Transverse colon (tissue), 4 donors: Measurements from ENCODE around the gene TMEM170B.

ENCODE experiments used
- CTCF ChIP-seq, 5 experiments: fragments of 200-600 bp in 3 of 5; fragments of 450-650 bp in 2 of 5; sonication (generic) in 3 of 5; IDR thresholded peaks; 1 replicate in 2 of 5; 2 replicates in 3 of 5; pipeline ENCODE4 v1.5.1; 2016 to 2017; ENCODE audit warnings: antibody characterized with exemption in 5 of 5, inconsistent platforms in 3 of 5, mild to moderate bottlenecking in 2 of 5, moderate library complexity in 1 of 5
- EP300 ChIP-seq: sonication (generic); formaldehyde crosslinking; IDR thresholded peaks from one replicate; pipeline ENCODE4 v1.6.1; 2017; ENCODE audit warnings: antibody characterized with exemption, low read depth
- POLR2A ChIP-seq: fragments of 450-650 bp; IDR thresholded peaks from one replicate; pipeline ENCODE4 v1.6.1; 2016; ENCODE audit warnings: antibody characterized with exemption, mild to moderate bottlenecking, moderate library complexity
- POLR2AphosphoS5 ChIP-seq, 3 donors: sonication (generic); formaldehyde crosslinking; IDR thresholded peaks; one replicate each; pipeline ENCODE4 v1.6.1; 2016; ENCODE audit warnings: antibody characterized with exemption in 3 of 3

- TF ChIP-seq POLR2A, result no peak
- TF ChIP-seq CTCF (IDR thresholded peaks at IDR 0.05), result no peak
- no peak for TF ChIP-seq EP300
- no peak for TF ChIP-seq POLR2AphosphoS5 (IDR thresholded peaks at IDR 0.05)
Observed at GRCh38 chr6:11604215-11604614, 66.7 kb downstream of the TMEM170B start.
